Coronary artery (tissue), 2 donors: ENCODE measurements around the gene PLA2G1B.

Experiments used
- DNase-seq: peaks from one replicate; pipeline ENCODE4 v3.0.0-alpha.2; 2017; ENCODE audit warnings: low spot score
- H3K27ac ChIP-seq, 2 donors: fragments of 200-600 bp; sonication (generic); one replicate each; pipeline ENCODE4 v1.5.1; 2016 to 2019
- H3K4me3 ChIP-seq: fragments of 200-600 bp; sonication (generic); 2 replicates; pipeline ENCODE4 v1.5.1; 2016; ENCODE audit warnings: mild to moderate bottlenecking, moderate library complexity
- CTCF ChIP-seq: fragments of 200-600 bp; sonication (generic); IDR thresholded peaks from one replicate; pipeline ENCODE4 v1.5.1; 2019; ENCODE audit warnings: antibody characterized with exemption

The PLA2G1B gene

GRCh38 chr12:120287491-120287890 is 40.1 kb downstream of the PLA2G1B start:
- no peak for TF ChIP-seq CTCF
- no peak for DNase-seq

GRCh38 chr12:120286768-120287490 is 40.6 kb downstream of the PLA2G1B start:
- TF ChIP-seq CTCF, result no peak
- Histone ChIP-seq H3K27ac (peak overlapping the region in 1 of 2 donors; percentile 11), H3K4me3 (no peak overlapping the region)
- no peak for DNase-seq

More at GRCh38 chr12:120287491-120287890, 40.1 kb downstream of the PLA2G1B start:
- Histone ChIP-seq H3K4me3 (no peak overlapping the region), H3K27ac (peak overlapping the region in 1 of 2 donors; percentile 11)

- DNase-seq, result no peak
- H3K27ac ChIP-seq, result no peak overlapping the region
- TF ChIP-seq CTCF, result no peak
- H3K4me3 ChIP-seq, result no peak overlapping the region
These were observed 43.2 kb downstream of the PLA2G1B start for GRCh38 chr12:120284381-120284780.

GRCh38 chr12:120283318-120283717 is 44.3 kb downstream of the PLA2G1B start:
- no peak for DNase-seq
- no peak for TF ChIP-seq CTCF
- no peak overlapping the region for H3K27ac ChIP-seq
- H3K4me3 ChIP-seq, result no peak overlapping the region

- DNase-seq, result no peak
- no peak overlapping the region for H3K4me3 ChIP-seq
- TF ChIP-seq CTCF, result no peak
- H3K27ac ChIP-seq, result no peak overlapping the region
These were observed 49.2 kb downstream of the PLA2G1B start for GRCh38 chr12:120278137-120279069.

GRCh38 chr12:120276734-120277133 is 50.8 kb downstream of the PLA2G1B start:
- no peak overlapping the region for H3K27ac ChIP-seq

More at GRCh38 chr12:120276734-120277133, 50.8 kb downstream of the PLA2G1B start:
- H3K4me3 ChIP-seq, result no peak overlapping the region
- DNase-seq, result no peak
- no peak for TF ChIP-seq CTCF
